Measurements from ENCODE around the gene SLC24A4.

GRCh38 chr14:92362781-92363235 lies 39.8 kb downstream of the SLC24A4 start:
- TF ChIP-seq CTCF (IDR thresholded peaks at IDR 0.05), result no peak
- no peak for TF ChIP-seq POLR2A (IDR thresholded peaks at IDR 0.05)
- TF ChIP-seq POLR2AphosphoS5 (IDR thresholded peaks at IDR 0.05), result no peak

Data from breast epithelium (tissue), 3 donors.